SH-SY5Y (cell line): ENCODE results near the gene FAM118B.
A peak's percentile ranks its signal among the peaks of the same experiment; 100 is the strongest.

ENCODE experiments used
- GATA2 ChIP-seq: IDR thresholded peaks from 2 replicates; pipeline ENCODE4 v1.6.1; 2011; ENCODE audit warnings: mild to moderate bottlenecking, low read depth, low read length
- GATA3 ChIP-seq: IDR thresholded peaks from 2 replicates; pipeline ENCODE4 v1.6.1; 2011; ENCODE audit warnings: low read depth, mild to moderate bottlenecking, low read length, moderate library complexity

DNA sequence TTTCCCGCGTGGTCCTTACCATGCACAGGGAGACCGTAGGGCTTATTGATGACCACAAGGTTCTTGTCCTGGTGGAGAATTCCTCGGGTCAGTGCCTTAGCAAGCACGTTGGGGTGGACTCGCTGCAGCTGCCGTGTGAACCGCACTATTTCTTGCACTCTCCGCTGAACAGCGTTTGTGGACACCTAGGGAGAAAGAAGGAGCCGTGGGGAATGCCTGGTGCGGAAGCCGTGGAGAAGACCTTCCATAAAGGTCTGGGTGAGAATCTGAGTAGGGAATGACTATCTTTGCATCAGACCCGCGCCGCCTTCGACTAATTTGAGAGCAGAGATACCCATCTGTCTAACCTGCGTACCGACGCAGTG lies 729 bp upstream of the FAM118B start:
- TF ChIP-seq GATA2 (peak; percentile 33; the same call in 1 of the 2 replicates), GATA3 (no peak)
